LNCAP (cell line): ENCODE measurements around the gene RAPGEF4.

ENCODE experiments used
- TF ChIP-seq, protein P1 (sequence below): fragments of 450-650 bp; IDR thresholded peaks from 2 replicates; pipeline ENCODE4 v1.5.1; 2017; ENCODE audit warnings: mild to moderate bottlenecking

RAPGEF4 gene

DNA sequence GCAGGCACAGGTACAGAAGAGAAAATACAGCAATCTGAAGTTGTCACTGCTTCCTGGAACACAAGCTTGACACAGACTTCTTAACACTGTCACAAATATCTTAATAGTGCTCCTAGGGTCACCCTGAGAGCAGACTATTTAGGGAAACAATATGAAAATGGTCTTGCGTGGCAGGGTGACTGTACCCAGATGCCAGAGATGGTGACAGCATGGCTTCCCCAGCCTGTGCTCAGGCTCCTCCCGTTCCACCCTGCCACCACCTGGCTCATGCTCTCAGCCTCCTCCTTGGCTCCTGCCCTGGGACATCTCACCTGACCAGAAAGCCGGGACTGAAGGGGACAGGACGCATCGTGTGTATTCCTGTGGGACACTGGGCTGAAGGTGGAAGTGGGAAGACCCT lies 111.5 kb downstream of the RAPGEF4 start:
- TF ChIP-seq, protein P1, sequence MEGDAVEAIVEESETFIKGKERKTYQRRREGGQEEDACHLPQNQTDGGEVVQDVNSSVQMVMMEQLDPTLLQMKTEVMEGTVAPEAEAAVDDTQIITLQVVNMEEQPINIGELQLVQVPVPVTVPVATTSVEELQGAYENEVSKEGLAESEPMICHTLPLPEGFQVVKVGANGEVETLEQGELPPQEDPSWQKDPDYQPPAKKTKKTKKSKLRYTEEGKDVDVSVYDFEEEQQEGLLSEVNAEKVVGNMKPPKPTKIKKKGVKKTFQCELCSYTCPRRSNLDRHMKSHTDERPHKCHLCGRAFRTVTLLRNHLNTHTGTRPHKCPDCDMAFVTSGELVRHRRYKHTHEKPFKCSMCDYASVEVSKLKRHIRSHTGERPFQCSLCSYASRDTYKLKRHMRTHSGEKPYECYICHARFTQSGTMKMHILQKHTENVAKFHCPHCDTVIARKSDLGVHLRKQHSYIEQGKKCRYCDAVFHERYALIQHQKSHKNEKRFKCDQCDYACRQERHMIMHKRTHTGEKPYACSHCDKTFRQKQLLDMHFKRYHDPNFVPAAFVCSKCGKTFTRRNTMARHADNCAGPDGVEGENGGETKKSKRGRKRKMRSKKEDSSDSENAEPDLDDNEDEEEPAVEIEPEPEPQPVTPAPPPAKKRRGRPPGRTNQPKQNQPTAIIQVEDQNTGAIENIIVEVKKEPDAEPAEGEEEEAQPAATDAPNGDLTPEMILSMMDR: no peak

GRCh38 chr2:172848519-172848918 lies 112.9 kb downstream of the RAPGEF4 start:
- TF ChIP-seq, protein P1: no peak

DNA sequence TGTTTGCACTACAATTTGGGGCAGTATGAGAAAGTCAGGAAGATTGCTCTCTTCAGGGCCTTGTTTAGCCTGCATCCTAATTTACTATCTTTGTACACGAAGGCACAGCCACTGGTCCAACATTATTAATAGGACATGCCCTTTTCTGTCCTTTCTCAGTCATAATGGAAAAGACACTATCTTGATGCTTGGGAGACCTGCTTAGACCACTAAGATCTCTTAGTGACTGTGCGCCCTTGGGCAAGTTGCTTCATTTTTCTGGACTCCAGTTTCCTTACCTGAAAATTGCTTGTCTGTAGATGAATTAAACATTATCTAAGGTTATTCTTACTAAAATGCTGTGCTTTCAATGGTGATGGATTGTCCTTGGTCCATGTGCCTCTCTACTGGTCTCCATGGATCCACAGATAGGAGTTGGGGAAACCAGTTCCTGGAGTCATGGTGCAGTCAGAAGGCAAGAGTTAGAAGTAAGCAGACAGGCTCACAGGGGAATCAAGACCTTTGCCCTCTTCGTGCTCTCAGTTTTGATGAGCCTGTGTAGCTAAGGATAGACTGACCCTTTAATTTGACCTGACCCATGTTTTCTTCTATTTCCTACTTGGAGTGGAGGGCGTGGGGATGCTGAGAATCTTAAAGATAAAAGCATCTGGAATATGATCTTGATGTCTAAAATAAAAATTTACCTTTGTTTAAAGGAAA lies 114.0 kb downstream of the RAPGEF4 start:
- TF ChIP-seq, protein P1: no peak

- TF ChIP-seq, protein P1: no peak
Observed at GRCh38 chr2:172855588-172855987, 119.9 kb downstream of the RAPGEF4 start.

GRCh38 chr2:172856606-172857005 lies 121.0 kb downstream of the RAPGEF4 start:
- TF ChIP-seq, protein P1: no peak

DNA sequence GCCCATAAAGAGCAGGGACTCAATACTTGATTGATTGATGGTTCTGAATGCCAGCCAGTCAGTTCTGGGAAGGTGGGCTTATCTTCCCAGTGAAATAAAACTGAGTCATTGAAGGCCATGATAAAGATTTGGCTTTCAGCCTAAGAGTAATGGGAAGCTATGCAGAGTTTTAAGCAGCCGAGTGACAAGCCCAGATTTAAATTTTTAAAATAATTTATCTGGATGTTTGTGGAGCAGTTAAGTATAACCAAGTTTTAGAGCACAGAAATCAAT lies 122.8 kb downstream of the RAPGEF4 start:
- TF ChIP-seq, protein P1: no peak

GRCh38 chr2:172859581-172860335 lies 124.1 kb downstream of the RAPGEF4 start:
- TF ChIP-seq, protein P1: no peak
